Activated naive CD4-positive, alpha-beta T cell treated with anti-CD3 and anti-CD28 coated beads for 36 hours (primary cell): ENCODE results near the gene PPP1R16B. TPM values are rescaled to one million over a fixed set of nuclear protein-coding genes. Genes with fewer than 3 reads are reported as not detected.

ENCODE experiments used
- CTCF ChIA-PET: fragments of 350-600 bp; sonication (Branson Sonifier 250); formaldehyde crosslinking; loops from one replicate; lab custom pipeline; 2021; ENCODE audit warnings: antibody characterized with exemption; lab: Charles Lee
- DNase-seq: peaks from one replicate; pipeline ENCODE4 v3.0.0-alpha.2; 2020
- H3K27ac Mint-ChIP-seq: one replicate; pipeline ENCODE4 v1.8.0; 2021; ENCODE audit warnings: mild to moderate bottlenecking, mixed read lengths
- H3K27me3 Mint-ChIP-seq: one replicate; pipeline ENCODE4 v1.8.0; 2021; ENCODE audit warnings: low read depth, mixed read lengths
- H3K36me3 Mint-ChIP-seq: one replicate; pipeline ENCODE4 v1.8.0; 2021; ENCODE audit warnings: low read depth, mixed read lengths
- H3K4me1 Mint-ChIP-seq: one replicate; pipeline ENCODE4 v1.8.0; 2021; ENCODE audit warnings: low read depth, mixed read lengths
- H3K4me3 Mint-ChIP-seq: one replicate; pipeline ENCODE4 v1.8.0; 2021; ENCODE audit warnings: mild to moderate bottlenecking, moderate library complexity, mixed read lengths
- H3K9me3 Mint-ChIP-seq: one replicate; pipeline ENCODE4 v1.8.0; 2021; ENCODE audit warnings: mixed read lengths
- intact Hi-C: fragments of 100-400 bp; cut with micrococcal nuclease; formaldehyde crosslinking; loops from one replicate; pipeline ENCODE4 v1.15.1; 2023
- total RNA-seq, 2 experiments: library from RNA; stranded (reverse); gene quantifications; one replicate each; pipeline ENCODE4 v1.2.3, GENCODE V29; 2021

PPP1R16B gene
- total RNA-seq: 10 to 100 TPM; 38.1 to 40.0 TPM

DNA sequence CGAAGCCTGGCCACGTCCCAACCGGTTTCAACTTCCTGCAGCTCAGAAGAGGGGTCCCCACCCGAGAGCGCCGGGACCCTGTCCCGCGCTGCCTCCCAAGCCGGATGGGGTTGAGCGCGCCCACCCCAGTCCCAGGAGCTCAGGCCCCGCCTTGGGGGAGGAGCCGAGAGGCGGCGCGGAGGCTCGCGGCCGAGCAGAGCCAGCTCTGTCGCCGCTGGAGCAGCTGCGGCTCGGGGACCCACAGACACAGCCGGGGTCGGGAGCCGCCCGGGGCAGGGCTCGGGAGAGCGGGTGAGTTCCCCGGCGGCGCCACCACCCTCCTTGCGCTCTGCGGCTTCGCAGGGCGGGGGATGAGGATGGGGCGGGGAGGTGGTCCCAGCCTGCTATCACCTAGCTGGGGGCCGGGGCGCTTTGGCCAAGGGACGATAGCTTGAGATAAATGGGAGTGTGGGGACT lies at the start of gene PPP1R16B:
Gene PPP1R16B (plus strand): TSS at position 196 of the 456 bp plus-strand sequence. CDS start 30,229 bp downstream, outside the sequence.
- CTCF ChIA-PET: interaction anchor here (0.6 to 4.9 kb wide), 9 partner anchors 9 to 172 kb away, joined by 3 to 51 read pairs (median 3); partner anchors contain the start of gene FAM83D
- intact Hi-C loops: loop anchor here (1.0 to 5.0 kb wide), 6 partner anchors 37 to 242 kb away; partner anchors contain the start of gene DHX35
- DNase-seq: peak; percentile 76
- Mint-ChIP-seq H3K4me1 (peaks cover 47% of the 10 kb centered on the region), H3K36me3 (peaks cover 24% of the 10 kb centered on the region), H3K27ac (peak within 1 kb of the TSS; percentile 96), H3K9me3 (no peaks in the 10 kb centered on the region), H3K4me3 (peak within 1 kb of the TSS; percentile 85), H3K27me3 (no peaks in the 10 kb centered on the region)

DNA sequence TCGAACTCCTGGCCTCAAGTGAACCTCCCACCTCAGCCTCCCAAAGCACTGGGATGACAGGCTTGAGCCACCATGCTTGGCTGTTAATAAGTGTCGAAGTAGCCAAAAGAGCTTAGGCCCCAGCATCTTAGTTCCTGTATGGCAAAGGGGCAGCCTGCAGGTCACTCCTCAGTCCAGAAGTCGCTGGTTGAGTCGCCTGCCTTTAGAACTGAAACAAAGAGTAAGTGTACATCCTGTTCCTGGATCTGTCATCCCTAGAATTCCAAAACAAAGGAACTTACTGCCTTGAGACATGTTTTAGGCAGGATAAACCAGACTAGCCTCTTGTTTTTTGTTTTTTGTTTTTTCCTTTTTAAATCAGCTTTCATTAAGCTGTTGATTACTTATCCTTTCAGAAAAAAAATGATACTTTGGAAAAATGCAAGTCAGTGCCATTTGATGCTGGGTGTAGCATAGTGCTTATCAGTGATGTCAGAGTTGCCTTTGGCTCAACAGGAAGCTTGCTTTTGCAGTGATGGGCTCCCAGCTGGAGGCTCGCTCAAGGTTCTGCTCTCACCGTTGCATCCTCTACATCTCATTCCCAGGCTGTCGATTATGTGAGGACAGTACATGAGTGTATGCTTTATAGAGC lies 48.2 kb upstream of the PPP1R16B start:
- Mint-ChIP-seq H3K27ac (no peak overlapping the region), H3K4me3 (no peak overlapping the region)
- no peak for DNase-seq

DNA sequence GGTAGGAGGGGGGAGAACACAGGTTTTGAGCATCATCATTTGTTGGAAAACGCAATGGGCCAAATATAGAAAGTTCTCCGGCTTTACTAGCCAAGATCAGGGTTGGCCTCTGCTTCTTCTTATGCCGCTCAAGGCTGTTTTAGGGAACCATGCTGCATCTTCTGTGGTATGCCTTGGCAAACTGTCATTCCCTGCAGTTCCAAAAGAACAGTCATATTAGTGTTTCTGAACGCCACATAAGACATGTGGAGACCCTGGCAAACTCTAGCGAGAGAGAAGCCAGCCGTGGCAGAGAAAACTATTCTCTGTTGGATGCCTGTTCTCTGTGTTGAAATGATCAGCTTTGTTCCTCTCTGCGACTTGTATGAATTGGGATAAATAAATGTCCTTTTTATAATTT lies 46.4 kb upstream of the PPP1R16B start:
- H3K27me3 Mint-ChIP-seq: no peaks in the 10 kb centered on the region
- H3K4me3 Mint-ChIP-seq: no peak overlapping the region
- H3K27ac Mint-ChIP-seq: no peak overlapping the region
- no peak for DNase-seq
- H3K9me3 Mint-ChIP-seq: no peaks in the 10 kb centered on the region
- CTCF ChIA-PET: interaction anchor here (1.2 to 1.4 kb wide), 2 partner anchors 33 to 134 kb away, joined by 4 to 6 read pairs; no protein-coding TSS in a partner anchor
- H3K4me1 Mint-ChIP-seq: peaks cover 10% of the 10 kb centered on the region
- H3K36me3 Mint-ChIP-seq: peaks cover 37% of the 10 kb centered on the region
- intact Hi-C loops: no loop called here

More for the DNA sequence above, 48.2 kb upstream of the PPP1R16B start:
- Mint-ChIP-seq H3K9me3 (no peaks in the 10 kb centered on the region), H3K4me1 (no peaks in the 10 kb centered on the region), H3K27me3 (no peaks in the 10 kb centered on the region), H3K36me3 (peaks cover 41% of the 10 kb centered on the region)
- CTCF ChIA-PET: interaction anchor here (2.2 kb wide), 1 partner anchor 135 kb away, joined by 7 read pairs; no protein-coding TSS in a partner anchor
- intact Hi-C loops: no loop called here

DNA sequence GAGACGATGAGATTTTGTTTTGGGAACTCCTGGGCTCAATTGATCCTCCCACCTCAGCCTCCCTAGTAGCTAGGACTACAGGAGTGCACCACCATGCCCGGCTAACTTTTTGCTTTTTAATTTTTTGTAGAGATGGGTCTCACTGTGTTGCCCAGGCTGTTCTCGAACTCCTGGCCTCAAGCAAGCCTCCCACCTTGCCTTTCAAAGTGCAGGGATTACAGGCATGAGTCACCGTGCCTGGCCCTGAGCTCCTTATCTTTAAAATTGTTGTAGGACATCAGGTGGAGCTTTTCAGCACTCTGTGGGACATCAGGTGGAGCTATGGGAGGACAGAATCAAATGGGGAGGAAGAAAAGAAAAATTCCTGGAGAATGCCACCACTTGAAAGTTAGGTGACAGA lies 44.5 kb upstream of the PPP1R16B start:
- H3K4me1 Mint-ChIP-seq: peaks cover 21% of the 10 kb centered on the region
- no peaks in the 10 kb centered on the region for H3K27me3 Mint-ChIP-seq
- no peaks in the 10 kb centered on the region for H3K9me3 Mint-ChIP-seq
- intact Hi-C loops: no loop called here
- CTCF ChIA-PET: interaction anchor here (1.0 to 1.9 kb wide), 3 partner anchors 9 to 44 kb away, joined by 3 to 11 read pairs (median 3); partner anchors contain the start of gene PPP1R16B
- H3K36me3 Mint-ChIP-seq: peaks cover 31% of the 10 kb centered on the region
- H3K27ac Mint-ChIP-seq: no peak overlapping the region
- no peak overlapping the region for H3K4me3 Mint-ChIP-seq
- no peak for DNase-seq

DNA sequence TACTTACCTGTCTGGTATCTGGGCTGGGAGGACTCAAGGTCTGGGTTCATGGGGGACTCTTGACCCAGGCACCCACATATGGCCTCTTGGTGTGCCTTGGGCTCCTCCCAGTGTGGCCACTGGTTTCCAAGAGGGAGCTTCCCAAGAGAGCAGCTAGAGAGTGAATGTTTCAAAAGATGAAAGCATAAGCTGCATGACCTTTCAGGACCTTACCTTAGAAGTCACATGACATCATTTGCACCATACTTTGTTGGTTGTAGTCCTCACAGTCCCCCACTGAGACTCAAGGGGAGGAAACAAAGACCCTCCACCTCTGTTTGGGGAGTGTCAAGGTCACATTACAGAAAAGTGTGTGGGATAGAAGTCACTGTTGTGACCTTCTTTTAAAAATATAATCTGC lies 43.3 kb upstream of the PPP1R16B start:
- CTCF ChIA-PET: interaction anchor here (1.0 to 1.9 kb wide), 2 partner anchors 10 to 131 kb away, joined by 3 to 11 read pairs; no protein-coding TSS in a partner anchor
- H3K4me3 Mint-ChIP-seq: no peak overlapping the region
- intact Hi-C loops: no loop called here
- H3K27ac Mint-ChIP-seq: no peak overlapping the region
- no peaks in the 10 kb centered on the region for H3K27me3 Mint-ChIP-seq
- DNase-seq: no peak
- H3K36me3 Mint-ChIP-seq: peaks cover 34% of the 10 kb centered on the region
- H3K4me1 Mint-ChIP-seq: peaks cover 21% of the 10 kb centered on the region
- no peaks in the 10 kb centered on the region for H3K9me3 Mint-ChIP-seq

- no peaks in the 10 kb centered on the region for H3K9me3 Mint-ChIP-seq
- H3K4me1 Mint-ChIP-seq: peaks cover 21% of the 10 kb centered on the region
- CTCF ChIA-PET: interaction anchor here (1.1 to 1.8 kb wide), 2 partner anchors 12 to 116 kb away, joined by 3 to 5 read pairs; no protein-coding TSS in a partner anchor
- no peaks in the 10 kb centered on the region for H3K27me3 Mint-ChIP-seq
- peaks cover 34% of the 10 kb centered on the region for H3K36me3 Mint-ChIP-seq
- no peak overlapping the region for H3K27ac Mint-ChIP-seq
- no peak overlapping the region for H3K4me3 Mint-ChIP-seq
- DNase-seq: no peak
- intact Hi-C loops: loop anchor here (2.0 kb wide), 1 partner anchor 41 kb away; the partner anchor contains the start of gene PPP1R16B
These were observed 41.9 kb upstream of the PPP1R16B start for GRCh38 chr20:38763616-38764015.

- CTCF ChIA-PET: interaction anchor here (0.6 to 2.1 kb wide), 5 partner anchors 34 to 317 kb away, joined by 4 to 8 read pairs (median 5); no protein-coding TSS in a partner anchor
- H3K27me3 Mint-ChIP-seq: no peaks in the 10 kb centered on the region
- peaks cover 21% of the 10 kb centered on the region for H3K4me1 Mint-ChIP-seq
- H3K36me3 Mint-ChIP-seq: peaks cover 34% of the 10 kb centered on the region
- peak overlapping the region; percentile 33 for H3K27ac Mint-ChIP-seq
- no peak overlapping the region for H3K4me3 Mint-ChIP-seq
- intact Hi-C loops: loop anchor here (2.0 kb wide), 1 partner anchor 40 kb away; the partner anchor contains the start of gene PPP1R16B
- DNase-seq: peak; percentile 80
- H3K9me3 Mint-ChIP-seq: no peaks in the 10 kb centered on the region
These were observed 40.8 kb upstream of the PPP1R16B start for GRCh38 chr20:38764567-38765318.

DNA sequence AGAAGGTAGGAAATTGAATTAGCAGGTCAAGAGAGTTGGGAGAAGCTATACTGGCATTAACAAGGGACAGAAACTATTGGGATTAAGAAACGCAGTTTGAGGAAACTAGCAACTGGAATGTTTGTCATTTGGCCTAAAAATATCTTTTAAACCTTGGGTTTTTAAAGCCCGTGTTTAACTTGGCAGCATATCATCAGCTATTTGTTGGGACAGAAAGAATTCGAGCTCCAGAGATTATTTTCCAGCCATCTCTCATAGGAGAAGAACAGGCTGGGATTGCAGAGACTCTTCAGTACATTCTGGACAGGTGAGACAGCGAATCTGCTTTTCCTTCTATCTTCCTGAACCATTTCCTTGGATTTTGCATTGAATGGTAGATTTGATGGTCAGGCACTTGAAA lies 39.4 kb upstream of the PPP1R16B start:
- H3K27ac Mint-ChIP-seq: no peak overlapping the region
- H3K27me3 Mint-ChIP-seq: no peaks in the 10 kb centered on the region
- CTCF ChIA-PET: interaction anchor here (1.0 to 2.1 kb wide), 3 partner anchors 13 to 128 kb away, joined by 3 to 8 read pairs (median 6); no protein-coding TSS in a partner anchor
- no peaks in the 10 kb centered on the region for H3K9me3 Mint-ChIP-seq
- DNase-seq: no peak
- peaks cover 27% of the 10 kb centered on the region for H3K36me3 Mint-ChIP-seq
- no peak overlapping the region for H3K4me3 Mint-ChIP-seq
- intact Hi-C loops: no loop called here
- H3K4me1 Mint-ChIP-seq: peaks cover 21% of the 10 kb centered on the region

DNA sequence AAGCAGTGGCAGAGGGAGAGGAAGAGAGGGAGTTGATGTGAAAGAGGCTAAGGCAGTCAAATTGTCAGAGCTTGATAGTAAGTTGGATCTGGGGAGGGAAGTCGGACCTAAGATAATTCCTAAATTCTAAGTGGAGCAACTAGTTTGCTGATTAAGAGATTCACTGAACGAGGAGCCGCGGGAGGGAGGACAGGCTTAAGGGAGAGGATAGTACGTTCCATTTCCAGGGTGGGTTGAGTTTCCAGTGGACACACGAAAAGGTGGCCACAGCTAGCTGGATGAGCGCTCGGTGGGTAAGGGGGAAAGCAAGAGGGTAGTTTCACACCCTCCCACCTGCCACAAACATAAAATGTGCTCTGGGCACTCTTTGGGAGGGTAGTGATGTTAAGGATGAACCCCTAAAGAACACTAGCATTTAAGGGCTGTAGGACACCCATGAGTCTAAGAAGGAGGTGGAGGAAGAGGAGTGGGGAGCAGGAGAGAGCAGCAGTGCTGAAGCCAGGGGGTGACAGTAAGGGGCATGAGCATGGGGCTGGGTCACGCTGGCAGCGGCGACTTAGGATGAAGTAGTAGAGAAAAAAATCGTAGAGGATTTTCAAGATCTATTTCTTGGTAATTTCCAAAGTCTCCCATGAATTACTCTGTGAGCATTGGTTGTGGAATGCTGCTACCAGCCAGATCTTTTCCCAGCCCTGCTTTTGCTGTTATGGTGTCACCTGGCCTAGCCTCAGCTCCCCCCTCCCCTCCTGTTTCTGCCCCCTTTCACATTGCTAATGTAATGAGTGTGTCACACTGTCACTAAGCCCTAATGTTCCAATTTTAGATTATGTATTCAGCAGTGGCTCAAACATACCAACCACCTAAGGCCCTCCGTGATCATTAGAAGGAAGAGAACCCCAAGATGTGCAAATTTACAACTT lies 35.9 kb upstream of the PPP1R16B start:
- CTCF ChIA-PET: interaction anchor here (0.6 to 1.0 kb wide), 3 partner anchors 18 to 111 kb away, joined by 3 to 4 read pairs (median 3); no protein-coding TSS in a partner anchor
- peaks cover 47% of the 10 kb centered on the region for H3K36me3 Mint-ChIP-seq
- intact Hi-C loops: no loop called here
- H3K9me3 Mint-ChIP-seq: peaks cover 11% of the 10 kb centered on the region
- H3K27ac Mint-ChIP-seq: no peak overlapping the region
- peaks cover 7% of the 10 kb centered on the region for H3K4me1 Mint-ChIP-seq
- H3K4me3 Mint-ChIP-seq: no peak overlapping the region
- no peak for DNase-seq
- H3K27me3 Mint-ChIP-seq: no peaks in the 10 kb centered on the region

- Mint-ChIP-seq H3K36me3 (peaks cover 47% of the 10 kb centered on the region), H3K27ac (no peak overlapping the region), H3K27me3 (no peaks in the 10 kb centered on the region)
These were observed 35.0 kb upstream of the PPP1R16B start for GRCh38 chr20:38770546-38770945.

GRCh38 chr20:38770970-38771369 lies 34.5 kb upstream of the PPP1R16B start:
- CTCF ChIA-PET: no interaction called here
- intact Hi-C loops: no loop called here
- H3K27ac Mint-ChIP-seq: no peak overlapping the region
- H3K4me3 Mint-ChIP-seq: no peak overlapping the region
- H3K36me3 Mint-ChIP-seq: peaks cover 42% of the 10 kb centered on the region
- peaks cover 11% of the 10 kb centered on the region for H3K9me3 Mint-ChIP-seq
- DNase-seq: no peak
- no peaks in the 10 kb centered on the region for H3K4me1 Mint-ChIP-seq
- H3K27me3 Mint-ChIP-seq: no peaks in the 10 kb centered on the region

More at GRCh38 chr20:38770546-38770945, 35.0 kb upstream of the PPP1R16B start:
- no peaks in the 10 kb centered on the region for H3K4me1 Mint-ChIP-seq
- peaks cover 11% of the 10 kb centered on the region for H3K9me3 Mint-ChIP-seq
- intact Hi-C loops: no loop called here
- DNase-seq: no peak
- CTCF ChIA-PET: interaction anchor here (0.6 kb wide), 1 partner anchor 38 kb away, joined by 4 read pairs; no protein-coding TSS in a partner anchor
- H3K4me3 Mint-ChIP-seq: no peak overlapping the region
